H1 (cell line): ENCODE results near the gene VAT1. TPM values are rescaled to one million over a fixed set of nuclear protein-coding genes. Genes with fewer than 3 reads are reported as not detected.

Source experiments
- ASH2L ChIP-seq: fragments of 200-600, 300-600 bp; sonication (generic); IDR thresholded peaks from one replicate; pipeline ENCODE4 v1.7.1; 2017; ENCODE audit warnings: low read length
- CEBPB ChIP-seq: IDR thresholded peaks from 2 replicates; pipeline ENCODE4 v1.6.1; 2012; ENCODE audit warnings: low read depth, low read length
- KDM1A ChIP-seq: fragments of 200-600, 300-600 bp; sonication (generic); IDR thresholded peaks from 2 replicates; pipeline ENCODE4 v1.7.1; 2016; ENCODE audit warnings: mild to moderate bottlenecking, low read length, borderline replicate concordance
- KDM4A ChIP-seq: IDR thresholded peaks from one replicate; pipeline ENCODE4 v1.7.1; 2012; ENCODE audit warnings: low read depth, mild to moderate bottlenecking, moderate library complexity, low read length, inconsistent platforms; ENCODE audit not compliant: severe bottlenecking
- MAFK ChIP-seq: IDR thresholded peaks from 2 replicates; pipeline ENCODE4 v1.6.1; 2012; ENCODE audit warnings: low read depth, mild to moderate bottlenecking, improper control_type of control experiment, low read length
- NANOG ChIP-seq: IDR thresholded peaks from 2 replicates; pipeline ENCODE4 v1.6.1; 2011; ENCODE audit warnings: low read length, low read depth, mild to moderate bottlenecking, inconsistent platforms; ENCODE audit not compliant: insufficient read depth, poor library complexity, severe bottlenecking
- NRF1 ChIP-seq: IDR thresholded peaks from 2 replicates; pipeline ENCODE4 v1.6.1; 2011; ENCODE audit warnings: mild to moderate bottlenecking, low read depth, low read length, improper control_type of control experiment
- POLR2A ChIP-seq, 2 experiments: IDR thresholded peaks; 1 replicate in 1 of 2; 2 replicates in 1 of 2; pipeline ENCODE4 v1.6.1; 2011; ENCODE audit warnings: low read depth in 2 of 2, low read length in 2 of 2, mild to moderate bottlenecking in 2 of 2; ENCODE audit errors: control extremely low read depth in 1 of 2
- RNF2 ChIP-seq: fragments of 200-900, 300-1000 bp; sonication (generic); IDR thresholded peaks from 2 replicates; pipeline ENCODE4 v1.7.1; 2016; ENCODE audit warnings: borderline replicate concordance, low read depth, mild to moderate bottlenecking, antibody characterized with exemption, low read length; ENCODE audit not compliant: poor library complexity, severe bottlenecking; ENCODE audit errors: missing control alignments
- RXRA ChIP-seq: IDR thresholded peaks from 2 replicates; pipeline ENCODE4 v1.6.1; 2011; ENCODE audit warnings: low read depth, mild to moderate bottlenecking, low read length, moderate library complexity; ENCODE audit not compliant: insufficient read depth
- SAP30 ChIP-seq: fragments of 300-600 bp; sonication (generic); IDR thresholded peaks from 2 replicates; pipeline ENCODE4 v1.7.1; 2012; ENCODE audit warnings: low read length, moderate library complexity, mild to moderate bottlenecking, inconsistent platforms; ENCODE audit not compliant: insufficient read depth, insufficient replicate concordance
- SIN3A ChIP-seq, 2 experiments: IDR thresholded peaks in 1 of 2; conservative IDR thresholded peaks in 1 of 2; 2 replicates each; pipeline ENCODE4 v1.6.1; 2011 to 2012; ENCODE audit warnings: low read length in 2 of 2, improper control_type of control experiment in 1 of 2, low read depth in 1 of 2, mild to moderate bottlenecking in 1 of 2
- TAF1 ChIP-seq: IDR thresholded peaks from 2 replicates; pipeline ENCODE4 v1.6.1; 2011; ENCODE audit warnings: mild to moderate bottlenecking, low read depth, low read length
- TAF7 ChIP-seq: optimal IDR thresholded peaks from 2 replicates; pipeline ENCODE3; 2011; ENCODE audit warnings: low read depth, mild to moderate bottlenecking, inconsistent platforms, low read length, moderate library complexity, borderline replicate concordance
- polyA plus RNA-seq, 7 experiments: library from polyadenylated mRNA; depleted of rRNA in 3 of 7; stranded (reverse) in 5 of 7; unstranded in 2 of 7; fragments of >200 nt in 5 of 7; fragments of 200-250 nt in 2 of 7; gene quantifications; 1 replicate in 5 of 7; 2 replicates in 1 of 7; 4 replicates in 1 of 7; pipeline versions ENCODE4 v1.2.1 to v1.2.3, GENCODE V29; 2011 to 2013; ENCODE audit warnings: missing spikeins in 2 of 7, mixed read lengths in 2 of 7
- total RNA-seq: library from RNA; stranded (reverse); fragmentation: NEBNext Ultra II Directional; extraction: Animal tissue kit (Norgen Biotek cat#: 25700); gene quantifications from 2 replicates; pipeline ENCODE4 v1.2.1, GENCODE V29; 2021
- TF ChIP-seq, protein P1 (sequence below): IDR thresholded peaks from 2 replicates; pipeline ENCODE4 v1.6.1; 2011; ENCODE audit warnings: low read length, improper control_type of control experiment
- TF ChIP-seq, protein P2 (sequence below): IDR thresholded peaks from 2 replicates; pipeline ENCODE4 v1.6.1; 2012; ENCODE audit warnings: inconsistent platforms
- TF ChIP-seq, protein P3 (sequence below), 3 experiments: IDR thresholded peaks; 1 replicate in 2 of 3; 2 replicates in 1 of 3; pipeline versions ENCODE4 v1.5.1 to v1.6.1; 2011; ENCODE audit warnings: low read length in 3 of 3, mild to moderate bottlenecking in 3 of 3, inconsistent platforms in 2 of 3, low read depth in 1 of 3, moderate library complexity in 1 of 3; ENCODE audit not compliant: insufficient read depth in 1 of 3; ENCODE audit errors: control extremely low read depth in 1 of 3
- TF ChIP-seq, protein P4 (sequence below): IDR thresholded peaks from 2 replicates; pipeline ENCODE4 v1.6.1; 2011; ENCODE audit warnings: low read depth, mild to moderate bottlenecking, low read length; ENCODE audit not compliant: insufficient read depth

The VAT1 gene
- total and polyA plus RNA-seq, 2 of the 8 experiments (the other 6 are each of a cell fraction or from before 2014, with no cell fraction given): 200 to 295 TPM

DNA sequence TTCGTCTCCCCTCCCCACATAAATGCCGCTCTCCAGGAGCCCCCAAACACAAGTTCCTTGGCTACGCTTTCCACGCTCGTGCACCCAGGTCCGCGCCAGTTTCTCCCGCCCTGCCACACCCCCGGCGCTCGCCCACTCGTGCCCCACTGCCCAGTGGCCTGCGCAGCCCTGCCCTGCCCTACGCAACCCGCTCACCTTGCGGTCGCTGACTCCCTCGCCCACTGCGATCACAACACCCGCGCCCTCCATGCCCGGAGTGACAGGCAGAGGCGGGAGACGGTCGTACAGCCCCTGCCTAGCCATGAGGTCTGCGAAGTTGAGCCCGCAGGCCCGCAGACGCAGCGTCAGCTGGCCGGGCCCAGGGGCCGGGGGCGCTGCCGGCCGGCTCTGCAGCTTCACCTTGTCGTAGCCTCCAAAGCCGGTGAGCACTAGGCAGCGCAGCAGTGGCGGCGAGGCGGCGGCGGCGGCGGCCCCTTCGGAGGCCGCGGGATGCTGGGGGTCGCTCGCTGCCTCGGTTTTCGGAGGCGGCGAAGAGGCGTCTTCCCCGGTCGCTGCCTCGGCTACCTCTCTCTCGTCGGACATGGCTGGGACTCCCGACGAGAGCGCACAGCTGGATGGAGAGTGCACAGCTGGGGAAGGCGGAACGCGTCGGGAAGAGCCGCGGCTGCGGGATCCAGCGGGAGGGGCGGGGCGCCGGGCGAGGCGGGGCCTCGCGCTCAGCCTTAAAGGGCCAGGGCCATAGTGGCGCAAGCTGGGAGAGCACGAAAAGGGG, at the start of gene VAT1 (continued):
- TF ChIP-seq, protein P1, sequence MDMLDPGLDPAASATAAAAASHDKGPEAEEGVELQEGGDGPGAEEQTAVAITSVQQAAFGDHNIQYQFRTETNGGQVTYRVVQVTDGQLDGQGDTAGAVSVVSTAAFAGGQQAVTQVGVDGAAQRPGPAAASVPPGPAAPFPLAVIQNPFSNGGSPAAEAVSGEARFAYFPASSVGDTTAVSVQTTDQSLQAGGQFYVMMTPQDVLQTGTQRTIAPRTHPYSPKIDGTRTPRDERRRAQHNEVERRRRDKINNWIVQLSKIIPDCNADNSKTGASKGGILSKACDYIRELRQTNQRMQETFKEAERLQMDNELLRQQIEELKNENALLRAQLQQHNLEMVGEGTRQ: no peak
- TF ChIP-seq KDM1A: no peak
- TF ChIP-seq, protein P2, sequence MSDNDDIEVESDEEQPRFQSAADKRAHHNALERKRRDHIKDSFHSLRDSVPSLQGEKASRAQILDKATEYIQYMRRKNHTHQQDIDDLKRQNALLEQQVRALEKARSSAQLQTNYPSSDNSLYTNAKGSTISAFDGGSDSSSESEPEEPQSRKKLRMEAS: peak; percentile 50
- TF ChIP-seq CEBPB: no peak
- no peak for TF ChIP-seq RNF2
- TF ChIP-seq SAP30: no peak
- peak; percentile 80 to 94; a peak in 3 of 4 replicates for TF ChIP-seq SIN3A (conservative IDR thresholded peaks at IDR 0.05 in 1 of 2, IDR thresholded peaks at IDR 0.05 in 1 of 2; ENCODE audit: low read depth in 1 of 2, low read length in 2 of 2)
- TF ChIP-seq RXRA: no peak
- TF ChIP-seq, protein P3, sequence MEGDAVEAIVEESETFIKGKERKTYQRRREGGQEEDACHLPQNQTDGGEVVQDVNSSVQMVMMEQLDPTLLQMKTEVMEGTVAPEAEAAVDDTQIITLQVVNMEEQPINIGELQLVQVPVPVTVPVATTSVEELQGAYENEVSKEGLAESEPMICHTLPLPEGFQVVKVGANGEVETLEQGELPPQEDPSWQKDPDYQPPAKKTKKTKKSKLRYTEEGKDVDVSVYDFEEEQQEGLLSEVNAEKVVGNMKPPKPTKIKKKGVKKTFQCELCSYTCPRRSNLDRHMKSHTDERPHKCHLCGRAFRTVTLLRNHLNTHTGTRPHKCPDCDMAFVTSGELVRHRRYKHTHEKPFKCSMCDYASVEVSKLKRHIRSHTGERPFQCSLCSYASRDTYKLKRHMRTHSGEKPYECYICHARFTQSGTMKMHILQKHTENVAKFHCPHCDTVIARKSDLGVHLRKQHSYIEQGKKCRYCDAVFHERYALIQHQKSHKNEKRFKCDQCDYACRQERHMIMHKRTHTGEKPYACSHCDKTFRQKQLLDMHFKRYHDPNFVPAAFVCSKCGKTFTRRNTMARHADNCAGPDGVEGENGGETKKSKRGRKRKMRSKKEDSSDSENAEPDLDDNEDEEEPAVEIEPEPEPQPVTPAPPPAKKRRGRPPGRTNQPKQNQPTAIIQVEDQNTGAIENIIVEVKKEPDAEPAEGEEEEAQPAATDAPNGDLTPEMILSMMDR (IDR thresholded peaks at IDR 0.05; ENCODE audit: control extremely low read depth in 1 of 3, insufficient read depth in 1 of 3, low read depth in 1 of 3, low read length in 3 of 3): peak in 1 of 3 experiments; percentile 2; a peak in 1 of 4 replicates
- peak; percentile 63 for TF ChIP-seq TAF1
- TF ChIP-seq NRF1: no peak
- TF ChIP-seq, protein P4, sequence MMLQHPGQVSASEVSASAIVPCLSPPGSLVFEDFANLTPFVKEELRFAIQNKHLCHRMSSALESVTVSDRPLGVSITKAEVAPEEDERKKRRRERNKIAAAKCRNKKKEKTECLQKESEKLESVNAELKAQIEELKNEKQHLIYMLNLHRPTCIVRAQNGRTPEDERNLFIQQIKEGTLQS: no peak
- TF ChIP-seq KDM4A: peak; percentile 91
- no peak for TF ChIP-seq NANOG
- no peak for TF ChIP-seq POLR2A (IDR thresholded peaks at IDR 0.05; ENCODE audit: control extremely low read depth in 1 of 2, low read depth in 2 of 2, low read length in 2 of 2)
- TF ChIP-seq MAFK: no peak
- no peak for TF ChIP-seq TAF7
- peak; percentile 79 for TF ChIP-seq ASH2L
